Gastroesophageal sphincter (tissue), 3 donors: ENCODE data around the gene GRHL1.

Source experiments
- EP300 ChIP-seq: sonication (generic); formaldehyde crosslinking; IDR thresholded peaks from one replicate; pipeline ENCODE4 v1.6.1; 2017; ENCODE audit warnings: antibody characterized with exemption, mild to moderate bottlenecking
- POLR2AphosphoS5 ChIP-seq: sonication (generic); formaldehyde crosslinking; IDR thresholded peaks from one replicate; pipeline ENCODE4 v1.6.1; 2017; ENCODE audit warnings: antibody characterized with exemption
- TF ChIP-seq, protein P1 (sequence below), 4 experiments: fragments of 200-600 bp in 2 of 4; fragments of 450-650 bp in 2 of 4; sonication (generic) in 1 of 4; IDR thresholded peaks; one replicate each; pipeline ENCODE4 v1.5.1; 2017 to 2019; ENCODE audit warnings: antibody characterized with exemption in 4 of 4, mild to moderate bottlenecking in 2 of 4, moderate library complexity in 2 of 4

DNA sequence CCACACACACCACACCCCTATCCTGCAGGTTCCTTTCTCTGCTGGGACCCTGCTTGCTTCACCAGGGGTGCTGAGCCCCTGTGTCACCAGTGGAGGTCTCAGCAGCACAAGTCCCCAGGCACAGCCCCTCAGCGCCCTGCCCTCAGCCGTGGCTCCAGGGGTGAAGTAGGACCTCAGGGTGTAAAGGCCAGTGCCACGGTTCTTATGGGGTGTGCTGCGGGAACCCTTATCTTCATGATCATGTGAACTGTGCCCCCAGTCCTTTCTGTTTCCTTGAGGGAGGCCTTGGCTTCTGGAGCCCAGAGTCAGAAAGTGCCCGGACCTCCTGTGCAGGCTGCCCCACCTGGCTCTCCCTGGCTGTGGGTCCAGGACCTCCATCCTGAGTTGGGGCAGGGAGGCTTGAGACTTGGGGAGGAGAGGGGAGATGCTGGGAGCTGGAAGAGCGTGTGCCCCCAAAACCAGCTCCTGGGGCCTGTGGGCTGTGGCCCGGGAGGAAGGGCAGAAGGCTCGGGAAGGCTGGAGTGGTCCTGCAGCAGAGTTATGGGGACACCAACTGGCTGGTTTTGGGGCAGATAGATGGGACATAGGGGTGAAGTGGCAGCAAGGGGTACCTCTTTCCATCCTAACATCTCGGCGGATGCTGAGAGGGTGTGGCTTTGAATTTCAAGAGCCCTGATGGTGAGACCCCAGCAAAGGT lies 71.6 kb downstream of the GRHL1 start:
- TF ChIP-seq, protein P1, sequence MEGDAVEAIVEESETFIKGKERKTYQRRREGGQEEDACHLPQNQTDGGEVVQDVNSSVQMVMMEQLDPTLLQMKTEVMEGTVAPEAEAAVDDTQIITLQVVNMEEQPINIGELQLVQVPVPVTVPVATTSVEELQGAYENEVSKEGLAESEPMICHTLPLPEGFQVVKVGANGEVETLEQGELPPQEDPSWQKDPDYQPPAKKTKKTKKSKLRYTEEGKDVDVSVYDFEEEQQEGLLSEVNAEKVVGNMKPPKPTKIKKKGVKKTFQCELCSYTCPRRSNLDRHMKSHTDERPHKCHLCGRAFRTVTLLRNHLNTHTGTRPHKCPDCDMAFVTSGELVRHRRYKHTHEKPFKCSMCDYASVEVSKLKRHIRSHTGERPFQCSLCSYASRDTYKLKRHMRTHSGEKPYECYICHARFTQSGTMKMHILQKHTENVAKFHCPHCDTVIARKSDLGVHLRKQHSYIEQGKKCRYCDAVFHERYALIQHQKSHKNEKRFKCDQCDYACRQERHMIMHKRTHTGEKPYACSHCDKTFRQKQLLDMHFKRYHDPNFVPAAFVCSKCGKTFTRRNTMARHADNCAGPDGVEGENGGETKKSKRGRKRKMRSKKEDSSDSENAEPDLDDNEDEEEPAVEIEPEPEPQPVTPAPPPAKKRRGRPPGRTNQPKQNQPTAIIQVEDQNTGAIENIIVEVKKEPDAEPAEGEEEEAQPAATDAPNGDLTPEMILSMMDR (IDR thresholded peaks at IDR 0.05), result peak in 1 of 4 experiments; percentile 18
- TF ChIP-seq POLR2AphosphoS5 (no peak), EP300 (no peak)
